GM19438 (cell line): Measurements from ENCODE around the gene DYRK1A.
A peak's percentile ranks its signal among the peaks of the same experiment; 100 is the strongest.
"Not testable (repeated sequence)": the region's sequence is repeated elsewhere in the genome, so short reads cannot be mapped to it uniquely, and the experiment has no call there.

Experiments used
- ATAC-seq: cut with Tn5 transposase; IDR thresholded peaks from one replicate; pipeline ENCODE4 v1.9.1; 2021; ENCODE audit warnings: low read depth; ENCODE audit not compliant: unreplicated experiment

DYRK1A gene

GRCh38 chr21:37542512-37542911, 175.9 kb downstream of the DYRK1A start:
- no peak for ATAC-seq

GRCh38 chr21:37546299-37546908, 179.8 kb downstream of the DYRK1A start:
- ATAC-seq = no peak

- no peak for ATAC-seq
These were observed 180.5 kb downstream of the DYRK1A start for GRCh38 chr21:37546949-37547614.

- ATAC-seq = no peak
These were observed 181.1 kb downstream of the DYRK1A start for GRCh38 chr21:37547615-37548200.

GRCh38 chr21:37548521-37548981, 182.0 kb downstream of the DYRK1A start:
- no peak for ATAC-seq

- not testable (repeated sequence) for ATAC-seq
These were observed 183.2 kb downstream of the DYRK1A start for GRCh38 chr21:37549730-37550129.

GRCh38 chr21:37550157-37550556, 183.6 kb downstream of the DYRK1A start:
- no peak for ATAC-seq

- ATAC-seq = no peak
These were observed 184.2 kb downstream of the DYRK1A start for GRCh38 chr21:37550618-37551330.

- no peak for ATAC-seq
These were observed 184.9 kb downstream of the DYRK1A start for GRCh38 chr21:37551331-37551992.

GRCh38 chr21:37551993-37552355, 185.4 kb downstream of the DYRK1A start:
- ATAC-seq = no peak

- no peak for ATAC-seq
These were observed 186.0 kb downstream of the DYRK1A start for GRCh38 chr21:37552496-37553029.

GRCh38 chr21:37553078-37553481, 186.5 kb downstream of the DYRK1A start:
- no peak for ATAC-seq

- no peak for ATAC-seq
These were observed 188.2 kb downstream of the DYRK1A start for GRCh38 chr21:37554661-37555379.

GRCh38 chr21:37555672-37556261, 189.2 kb downstream of the DYRK1A start:
- ATAC-seq = no peak

GRCh38 chr21:37557261-37557950, 190.8 kb downstream of the DYRK1A start:
- ATAC-seq = peak; percentile 95

GRCh38 chr21:37558676-37559211, 192.2 kb downstream of the DYRK1A start:
- ATAC-seq = no peak

- no peak for ATAC-seq
These were observed 193.8 kb downstream of the DYRK1A start for GRCh38 chr21:37560385-37560784.

GRCh38 chr21:37561506-37561905, 194.9 kb downstream of the DYRK1A start:
- no peak for ATAC-seq
